Esophagus squamous epithelium (tissue), 5 donors: ENCODE data around the gene DAG1. TPM values are rescaled to one million over a fixed set of nuclear protein-coding genes. Genes with fewer than 3 reads are reported as not detected.

Source experiments
- DNase-seq: peaks from one replicate; lab custom pipeline; 2025; lab: John Stamatoyannopoulos, UW
- H3K27ac ChIP-seq, 4 donors: fragments of 200-600 bp; sonication (generic); one replicate each; pipeline ENCODE4 v1.5.1; 2016 to 2019; ENCODE audit warnings: mild to moderate bottlenecking in 1 of 4
- H3K27me3 ChIP-seq, 4 donors: fragments of 200-600 bp; sonication (generic); 1 replicate in 3 of 4; 2 replicates in 1 of 4; pipeline versions ENCODE4 v1.5.1 to v1.6.0; 2017 to 2021; ENCODE audit warnings: antibody characterized with exemption in 1 of 4
- H3K36me3 ChIP-seq, 3 donors: fragments of 200-600 bp; sonication (generic); one replicate each; pipeline ENCODE4 v1.5.1; 2016 to 2019
- H3K4me1 ChIP-seq, 3 donors: fragments of 200-600 bp; sonication (generic); one replicate each; pipeline ENCODE4 v1.5.1; 2017 to 2019
- H3K4me3 ChIP-seq, 4 donors: fragments of 200-600 bp; sonication (generic); 1 replicate in 3 of 4; 2 replicates in 1 of 4; pipeline ENCODE4 v1.5.1; 2016 to 2019; ENCODE audit warnings: mild to moderate bottlenecking in 2 of 4, moderate library complexity in 1 of 4
- H3K9me3 ChIP-seq, 3 donors: fragments of 200-600 bp; sonication (generic); one replicate each; pipeline ENCODE4 v1.5.1; 2016 to 2019
- CTCF ChIP-seq, 6 experiments: fragments of 450-650 bp in 4 of 6; fragments of 200-600 bp in 2 of 6; sonication (generic) in 2 of 6; IDR thresholded peaks; one replicate each; pipeline ENCODE4 v1.5.1; 2016 to 2019; ENCODE audit warnings: antibody characterized with exemption in 6 of 6, mild to moderate bottlenecking in 4 of 6, moderate library complexity in 4 of 6
- POLR2A ChIP-seq, 4 donors: fragments of 450-650 bp; IDR thresholded peaks; one replicate each; pipeline ENCODE4 v1.6.1; 2017; ENCODE audit warnings: antibody characterized with exemption in 4 of 4, mild to moderate bottlenecking in 4 of 4, moderate library complexity in 3 of 4
- WGBS, 2 donors: methylation state at CpG; one replicate each; pipeline ENCODE4 v1.1.5; 2018; 5-methylcytosine and 5-hydroxymethylcytosine counted together
- intact Hi-C: fragments of 100-400 bp; cut with DNase I; formaldehyde crosslinking; loops from one replicate; pipeline ENCODE4 v1.15.0; 2022
- total RNA-seq, 4 donors: library from RNA; depleted of rRNA; stranded (reverse); fragments of >200 nt; gene quantifications; one replicate each; pipeline ENCODE4 v1.1.0, GENCODE V29; 2016
- donor health status: DM: yes; HTN: yes; CAD: no.

The DAG1 gene
- total RNA-seq, 4 donors from 2014 or later, result 36.2 to 74.2 (median 51.3) TPM

DNA sequence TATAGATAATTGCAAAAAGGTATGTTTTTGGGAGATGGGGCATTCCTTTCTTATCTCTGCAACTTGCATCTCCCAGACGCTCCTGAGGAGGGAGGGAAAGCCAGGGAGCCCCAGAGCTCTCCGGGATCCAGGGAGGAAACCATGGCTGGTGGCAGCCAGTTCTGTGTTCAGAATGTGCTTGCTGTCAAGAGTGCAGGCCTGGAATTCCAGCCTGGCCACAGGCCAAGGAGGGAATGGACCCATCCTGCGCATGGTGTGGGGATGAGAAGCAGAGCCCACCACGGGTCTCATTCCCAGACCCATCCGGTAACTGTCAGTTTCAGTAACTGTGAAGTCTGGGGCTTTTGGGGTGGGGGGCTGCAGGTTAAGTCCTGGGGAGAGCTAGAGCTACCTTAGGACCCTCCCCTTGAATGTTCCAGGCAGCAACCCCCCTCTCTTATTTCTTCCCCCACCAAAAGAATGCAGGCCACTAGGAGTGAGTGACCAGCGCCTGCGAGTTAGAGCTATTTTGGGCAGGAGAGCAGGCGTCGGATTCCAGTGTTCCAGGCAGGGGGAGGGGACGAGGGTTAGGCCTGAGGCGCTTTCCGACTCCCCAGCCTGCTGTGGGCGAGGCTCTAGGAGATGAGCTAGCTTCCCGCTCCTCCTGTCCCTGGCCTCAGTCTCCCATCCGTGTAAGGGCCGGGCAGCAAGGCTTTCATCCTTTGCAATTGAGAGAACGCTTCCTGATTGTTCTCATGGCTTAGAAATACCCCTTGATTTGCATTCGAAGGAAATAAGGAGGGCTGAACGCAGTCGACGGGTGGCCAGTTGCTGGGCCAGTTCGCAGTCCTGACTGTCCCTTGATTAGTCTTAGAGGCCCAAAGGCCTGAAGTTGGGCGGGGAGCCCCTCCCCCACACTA lies 781 bp upstream of the DAG1 start:
- TF ChIP-seq CTCF (IDR thresholded peaks at IDR 0.05) (no peak), POLR2A (IDR thresholded peaks at IDR 0.05) (peak in 2 of 4 donors; percentile 2 to 57)
- WGBS, 2 donors, result 4 to 40% methylated on average over 4 to 15 of the region's 23 CpGs
- DNase-seq, result no peak
- H3K36me3 ChIP-seq, result no peaks in the 10 kb centered on the region
- peak overlapping the region; percentile 97 to 100 (median 98) for H3K27ac ChIP-seq
- no peaks in the 10 kb centered on the region for H3K27me3 ChIP-seq
- intact Hi-C loops, result no loop called here
- no peaks in the 10 kb centered on the region for H3K9me3 ChIP-seq
- peaks cover 23 to 49% (median 35%) of the 10 kb centered on the region in 3 donors for H3K4me1 ChIP-seq
- H3K4me3 ChIP-seq, result peak overlapping the region; percentile 45 to 96 (median 81)

- Histone ChIP-seq H3K27ac (peak overlapping the region; percentile 90 to 100 (median 98)), H3K4me3 (peak overlapping the region; percentile 73 to 96 (median 88)), H3K9me3 (no peaks in the 10 kb centered on the region), H3K36me3 (no peaks in the 10 kb centered on the region), H3K4me1 (peaks cover 23 to 43% (median 30%) of the 10 kb centered on the region in 3 donors), H3K27me3 (no peaks in the 10 kb centered on the region)
- DNase-seq, result no peak
- intact Hi-C loops, result no loop called here
- no peak for TF ChIP-seq POLR2A (IDR thresholded peaks at IDR 0.05)
- peak in 2 of 6 experiments; percentile 10 to 11 for TF ChIP-seq CTCF (IDR thresholded peaks at IDR 0.05)
- WGBS, 2 donors, result 5% methylated on average over 10 to 12 of the region's 23 CpGs
Measured at GRCh38 chr3:49470714-49471420, 800 bp downstream of the DAG1 start.

GRCh38 chr3:49471856-49472495 lies 1.9 kb downstream of the DAG1 start:
- TF ChIP-seq POLR2A (IDR thresholded peaks at IDR 0.05), result no peak
- no peak for TF ChIP-seq CTCF (IDR thresholded peaks at IDR 0.05)
- Histone ChIP-seq H3K36me3 (peaks cover 0 to 10% (median 4%) of the 10 kb centered on the region in 3 donors), H3K9me3 (no peaks in the 10 kb centered on the region), H3K4me1 (peaks cover 23 to 54% (median 29%) of the 10 kb centered on the region in 3 donors), H3K27ac (peak overlapping the region; percentile 69 to 100 (median 94)), H3K4me3 (peak overlapping the region in 3 of 4 donors; percentile 6 to 96 (median 89)), H3K27me3 (no peaks in the 10 kb centered on the region)
- intact Hi-C loops, result no loop called here
- WGBS, 2 donors, result 64 to 66% methylated on average over 6 of the region's 6 CpGs
- no peak for DNase-seq

- no peaks in the 10 kb centered on the region for H3K9me3 ChIP-seq
- no peak overlapping the region for H3K27ac ChIP-seq
- intact Hi-C loops, result no loop called here
- 42 to 72% methylated on average over 1 of the region's 1 CpG for WGBS, 2 donors
- DNase-seq, result no peak
- no peaks in the 10 kb centered on the region for H3K27me3 ChIP-seq
- peaks cover 0 to 46% (median 14%) of the 10 kb centered on the region in 3 donors for H3K36me3 ChIP-seq
- H3K4me3 ChIP-seq, result no peak overlapping the region
- peaks cover 8 to 30% (median 12%) of the 10 kb centered on the region in 3 donors for H3K4me1 ChIP-seq
- TF ChIP-seq CTCF (IDR thresholded peaks at IDR 0.05), result no peak
- no peak for TF ChIP-seq POLR2A (IDR thresholded peaks at IDR 0.05)
Measured at GRCh38 chr3:49476563-49476962, 6.5 kb downstream of the DAG1 start.
